SJCRH30 (cell line): ENCODE results near the gene CHGA. TPM values are rescaled to one million over a fixed set of nuclear protein-coding genes. Genes with fewer than 3 reads are reported as not detected.
A peak's percentile ranks its signal among the peaks of the same experiment; 100 is the strongest.

ENCODE experiments used
- DNase-seq, 2 experiments: peaks; one replicate each; pipeline ENCODE4 v3.0.0-alpha.2; 2015 to 2020
- H3K27ac ChIP-seq: fragments of 250-450 bp; sonication (Bioruptor Pico); 2 replicates; pipeline ENCODE4 v1.5.1; 2020; ENCODE audit warnings: mild to moderate bottlenecking, moderate library complexity
- H3K27me3 ChIP-seq: fragments of 250-450 bp; sonication (Bioruptor Pico); 2 replicates; pipeline ENCODE4 v1.5.1; 2020; ENCODE audit warnings: mild to moderate bottlenecking, moderate library complexity
- H3K36me3 ChIP-seq: fragments of 250-450 bp; sonication (Bioruptor Pico); 2 replicates; pipeline ENCODE4 v1.5.1; 2020; ENCODE audit warnings: mild to moderate bottlenecking, moderate library complexity
- H3K4me1 ChIP-seq: fragments of 250-450 bp; sonication (Bioruptor Pico); 2 replicates; pipeline ENCODE4 v1.5.1; 2020; ENCODE audit warnings: mild to moderate bottlenecking, moderate library complexity
- H3K4me3 ChIP-seq: fragments of 250-450 bp; sonication (Bioruptor Pico); 2 replicates; pipeline ENCODE4 v1.5.1; 2020; ENCODE audit warnings: mild to moderate bottlenecking, moderate library complexity
- H3K9me3 ChIP-seq: fragments of 250-450 bp; sonication (Bioruptor Pico); replicated peaks from 2 replicates; pipeline ENCODE4 v1.5.1; 2020; ENCODE audit warnings: mild to moderate bottlenecking, moderate library complexity
- total RNA-seq: library from RNA; depleted of rRNA; stranded (reverse); fragments of >200 nt; shearing (Covaris generic); gene quantifications from 2 replicates; pipeline ENCODE4 v1.2.3, GENCODE V29; 2014

CHGA gene
- total RNA-seq, 1 experiment from 2014 or later: not detected

DNA sequence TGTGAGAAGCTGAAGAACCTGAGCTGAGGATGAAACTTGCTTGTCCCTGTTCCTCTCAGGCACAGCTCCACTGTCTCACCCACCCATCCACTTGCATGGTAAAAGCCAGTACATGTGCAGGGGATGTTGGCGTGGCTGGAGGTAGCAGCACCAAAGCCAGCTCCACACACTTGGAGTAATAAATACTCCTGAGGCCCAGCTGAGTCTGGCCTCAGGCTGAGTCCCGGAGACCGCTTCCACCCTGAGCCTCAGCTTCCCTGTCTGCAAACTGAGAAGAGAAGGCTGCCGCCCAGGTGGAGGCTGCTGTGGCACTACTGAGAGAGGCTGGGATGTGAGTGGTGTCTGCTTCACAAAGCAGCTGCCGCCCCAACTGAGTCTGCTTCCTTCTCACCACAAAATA, 19.2 kb downstream of the CHGA start:
- H3K9me3 ChIP-seq: no peaks in the 10 kb centered on the region

DNA sequence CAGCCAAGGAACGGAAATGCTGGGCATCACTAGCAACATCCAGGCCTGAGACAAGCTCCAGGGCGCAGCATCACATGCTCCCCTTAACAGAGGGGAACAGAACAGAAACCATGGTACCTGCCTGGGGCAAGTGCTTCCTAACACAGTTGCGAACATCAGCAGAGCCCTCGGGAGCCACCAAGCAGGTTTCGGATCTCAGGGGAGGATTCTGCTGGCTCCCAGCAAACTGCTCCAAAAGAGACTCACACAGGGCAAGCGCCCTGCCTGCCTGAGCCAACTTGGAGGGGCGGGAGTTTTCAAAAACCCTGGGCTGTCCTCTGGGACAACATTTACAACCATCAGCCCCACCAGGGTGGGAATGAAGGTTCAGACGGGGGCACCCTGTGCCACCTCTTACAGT, 19.6 kb downstream of the CHGA start:
- Histone ChIP-seq H3K36me3 (peaks cover 21% of the 10 kb centered on the region), H3K4me3 (no peak overlapping the region), H3K9me3 (no peaks in the 10 kb centered on the region), H3K27me3 (no peaks in the 10 kb centered on the region), H3K27ac (no peak overlapping the region), H3K4me1 (peaks cover 54% of the 10 kb centered on the region)
- no peak for DNase-seq

More for the DNA sequence above, 19.2 kb downstream of the CHGA start:
- no peak for DNase-seq
- H3K27me3 ChIP-seq: no peaks in the 10 kb centered on the region
- peaks cover 50% of the 10 kb centered on the region for H3K4me1 ChIP-seq
- no peak overlapping the region for H3K4me3 ChIP-seq
- H3K27ac ChIP-seq: no peak overlapping the region
- peaks cover 18% of the 10 kb centered on the region for H3K36me3 ChIP-seq

DNA sequence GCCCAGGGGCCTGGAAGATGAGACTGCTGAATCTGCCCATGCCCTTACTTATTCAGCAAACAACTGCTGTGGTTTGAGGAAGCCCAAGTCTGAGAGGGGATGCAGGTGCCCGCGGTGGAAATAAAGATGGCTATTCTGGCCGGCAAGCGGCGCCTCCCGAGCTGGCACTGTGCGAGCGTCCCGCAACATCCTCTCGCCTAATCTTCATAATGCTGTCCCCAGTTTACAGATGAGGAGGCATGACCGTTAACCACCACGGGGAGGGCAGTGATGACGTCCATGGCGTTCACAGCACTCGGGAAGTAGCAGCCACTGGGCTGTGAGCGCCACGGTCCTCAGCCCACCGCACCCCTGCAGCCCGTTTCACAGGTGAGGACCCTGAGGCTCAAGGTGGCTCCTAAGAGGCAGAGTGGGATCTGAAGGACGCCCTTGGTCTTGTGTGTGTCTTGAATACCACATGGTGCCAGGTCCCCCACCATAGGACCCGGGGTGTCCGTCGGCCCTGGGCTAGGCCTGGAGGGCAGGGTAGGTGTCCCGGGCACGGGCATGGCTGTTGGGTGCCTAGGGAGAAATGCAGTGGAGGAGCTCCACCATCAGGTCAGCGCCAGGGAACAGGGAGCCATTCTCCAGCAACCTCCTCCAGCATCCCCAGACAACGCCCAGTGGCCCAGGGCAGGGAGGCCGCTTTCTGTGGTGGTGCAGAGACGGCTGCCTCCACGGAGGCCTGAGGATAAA, 20.2 kb downstream of the CHGA start:
- Histone ChIP-seq H3K4me3 (no peak overlapping the region), H3K27ac (peak overlapping the region; percentile 43; the same call in 1 of the 2 replicates), H3K27me3 (no peaks in the 10 kb centered on the region), H3K9me3 (no peaks in the 10 kb centered on the region), H3K4me1 (peaks cover 51% of the 10 kb centered on the region), H3K36me3 (peaks cover 25% of the 10 kb centered on the region)
- DNase-seq: no peak

DNA sequence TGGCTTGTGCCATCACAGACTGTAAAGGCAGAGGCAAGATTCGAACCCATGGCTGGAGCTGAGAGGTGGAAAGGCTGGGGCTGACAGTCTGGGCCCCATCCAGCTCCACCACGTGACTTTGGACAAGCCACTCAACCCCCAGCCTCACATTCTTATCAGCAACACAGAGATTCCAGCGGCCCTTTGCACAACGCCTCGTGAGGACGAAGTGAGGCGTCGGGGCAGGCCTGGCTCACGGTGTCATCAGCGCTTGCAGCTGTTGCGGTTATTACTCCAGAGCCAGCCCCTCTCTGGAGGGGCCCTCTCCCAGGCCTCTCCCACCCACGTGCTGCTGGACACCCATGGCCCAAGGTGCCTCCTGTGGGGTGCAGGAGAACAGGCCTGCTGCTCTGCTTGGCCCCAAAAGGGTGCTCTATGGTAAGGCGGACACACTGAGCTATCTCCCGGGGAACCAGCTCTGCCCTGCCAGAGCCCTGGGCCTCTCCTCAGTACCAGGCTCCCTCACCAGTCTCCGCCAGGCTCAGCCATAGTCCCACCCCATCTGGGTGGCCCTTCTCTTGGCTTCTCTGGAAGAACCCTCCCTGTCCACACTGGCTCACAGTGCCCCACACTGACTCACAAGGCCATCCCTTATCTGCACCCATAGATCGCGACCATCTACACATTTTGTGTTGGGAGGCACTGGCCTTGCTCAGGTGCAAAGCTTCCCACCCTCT, 21.1 kb downstream of the CHGA start:
- H3K4me3 ChIP-seq: no peak overlapping the region
- peak overlapping the region; percentile 43 for H3K27ac ChIP-seq
- peaks cover 25% of the 10 kb centered on the region for H3K36me3 ChIP-seq
- H3K9me3 ChIP-seq: no peaks in the 10 kb centered on the region
- H3K27me3 ChIP-seq: no peaks in the 10 kb centered on the region
- peak; percentile 81 to 83 for DNase-seq
- peaks cover 43% of the 10 kb centered on the region for H3K4me1 ChIP-seq

DNA sequence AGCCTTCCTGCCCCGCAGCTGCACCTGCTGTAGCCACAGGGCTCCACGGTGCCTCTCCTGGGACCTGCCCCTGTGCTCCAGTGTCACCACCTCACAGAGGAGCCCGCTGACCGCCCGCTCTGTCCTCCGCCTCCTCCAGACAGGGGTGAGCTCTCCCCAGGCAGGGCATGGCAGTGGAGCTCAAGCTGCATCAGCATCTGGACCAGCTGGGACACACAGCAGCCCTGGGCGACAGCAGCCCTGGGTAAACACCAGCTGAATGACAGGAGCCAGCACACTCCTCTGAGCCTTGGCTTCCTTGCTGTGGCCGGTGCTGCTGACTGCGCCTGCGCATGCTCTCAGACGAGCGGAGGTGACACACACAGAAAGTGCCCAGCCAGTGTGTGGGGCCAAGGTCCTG, 22.0 kb downstream of the CHGA start:
- no peak overlapping the region for H3K4me3 ChIP-seq
- DNase-seq: no peak
- peaks cover 38% of the 10 kb centered on the region for H3K4me1 ChIP-seq
- H3K27me3 ChIP-seq: no peaks in the 10 kb centered on the region
- H3K9me3 ChIP-seq: no peaks in the 10 kb centered on the region
- peaks cover 32% of the 10 kb centered on the region for H3K36me3 ChIP-seq
- H3K27ac ChIP-seq: no peak overlapping the region

DNA sequence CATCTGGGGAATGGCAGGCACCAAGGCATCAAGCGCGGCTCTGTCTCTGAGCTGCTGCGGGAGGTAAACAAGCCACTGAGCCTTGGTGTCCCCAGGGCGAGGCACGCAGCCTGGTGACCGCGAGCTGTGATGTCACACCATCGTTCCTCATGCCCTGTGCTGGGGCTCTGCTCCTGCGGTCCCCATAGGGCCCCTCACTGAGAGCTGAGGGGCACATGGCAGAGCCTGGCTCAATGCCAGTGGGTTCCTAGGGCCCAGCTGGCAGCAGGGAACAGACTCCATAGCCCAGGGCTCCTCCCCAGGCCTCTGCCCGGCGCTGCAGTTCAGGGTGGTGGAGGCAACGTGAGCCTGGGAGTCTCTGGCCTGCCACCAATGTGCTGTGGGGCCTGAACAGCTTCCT, 22.6 kb downstream of the CHGA start:
- Histone ChIP-seq H3K4me1 (peaks cover 38% of the 10 kb centered on the region), H3K36me3 (peaks cover 32% of the 10 kb centered on the region), H3K9me3 (no peaks in the 10 kb centered on the region), H3K4me3 (no peak overlapping the region), H3K27ac (no peak overlapping the region), H3K27me3 (no peaks in the 10 kb centered on the region)
- DNase-seq: no peak

DNA sequence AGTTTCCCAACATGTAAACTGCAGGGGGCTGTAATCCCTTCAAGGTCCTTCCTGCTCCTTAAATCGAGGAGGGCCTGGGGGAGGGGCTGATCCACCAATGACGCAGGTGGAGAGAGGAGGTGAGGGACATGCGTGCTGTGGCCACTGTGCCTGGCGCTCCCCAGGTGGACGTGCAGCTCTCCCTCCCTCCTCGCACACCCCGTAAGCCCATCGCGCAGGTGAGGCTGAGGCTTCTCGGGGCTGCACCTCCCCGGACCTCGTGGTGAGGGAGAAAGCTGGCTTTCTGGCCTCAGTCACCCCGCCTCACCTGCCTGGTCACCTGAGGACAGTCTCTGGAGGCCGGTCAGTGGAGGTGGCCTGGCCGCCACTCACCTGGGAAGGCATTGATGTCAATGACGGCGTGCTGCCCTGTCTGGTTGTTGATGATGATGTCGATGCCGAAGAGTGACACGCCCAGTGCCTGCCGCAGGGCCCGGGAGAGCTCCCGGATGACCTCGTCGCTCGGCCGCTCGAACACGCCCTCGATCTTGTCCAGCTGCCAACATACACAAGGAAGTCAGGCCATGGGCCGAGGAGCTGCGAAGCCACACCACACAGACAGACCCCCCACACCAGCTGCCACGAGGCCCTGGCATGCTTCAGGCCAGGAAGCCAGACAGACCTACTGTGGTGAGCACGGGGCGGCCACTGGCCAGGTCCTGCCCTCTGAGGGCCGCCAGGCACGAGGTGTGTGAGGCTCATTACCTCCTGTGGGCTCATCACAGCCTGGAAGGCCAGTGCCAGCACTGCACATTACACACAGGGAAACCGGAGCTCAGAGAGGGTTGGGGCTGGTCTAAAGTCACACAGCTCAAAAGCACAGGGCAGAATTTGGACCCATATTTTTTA, 23.3 kb downstream of the CHGA start:
- H3K27ac ChIP-seq: peak overlapping the region; percentile 65
- peaks cover 38% of the 10 kb centered on the region for H3K36me3 ChIP-seq
- H3K9me3 ChIP-seq: no peaks in the 10 kb centered on the region
- peak; percentile 84 to 89 for DNase-seq
- peaks cover 38% of the 10 kb centered on the region for H3K4me1 ChIP-seq
- H3K27me3 ChIP-seq: no peaks in the 10 kb centered on the region
- H3K4me3 ChIP-seq: no peak overlapping the region

DNA sequence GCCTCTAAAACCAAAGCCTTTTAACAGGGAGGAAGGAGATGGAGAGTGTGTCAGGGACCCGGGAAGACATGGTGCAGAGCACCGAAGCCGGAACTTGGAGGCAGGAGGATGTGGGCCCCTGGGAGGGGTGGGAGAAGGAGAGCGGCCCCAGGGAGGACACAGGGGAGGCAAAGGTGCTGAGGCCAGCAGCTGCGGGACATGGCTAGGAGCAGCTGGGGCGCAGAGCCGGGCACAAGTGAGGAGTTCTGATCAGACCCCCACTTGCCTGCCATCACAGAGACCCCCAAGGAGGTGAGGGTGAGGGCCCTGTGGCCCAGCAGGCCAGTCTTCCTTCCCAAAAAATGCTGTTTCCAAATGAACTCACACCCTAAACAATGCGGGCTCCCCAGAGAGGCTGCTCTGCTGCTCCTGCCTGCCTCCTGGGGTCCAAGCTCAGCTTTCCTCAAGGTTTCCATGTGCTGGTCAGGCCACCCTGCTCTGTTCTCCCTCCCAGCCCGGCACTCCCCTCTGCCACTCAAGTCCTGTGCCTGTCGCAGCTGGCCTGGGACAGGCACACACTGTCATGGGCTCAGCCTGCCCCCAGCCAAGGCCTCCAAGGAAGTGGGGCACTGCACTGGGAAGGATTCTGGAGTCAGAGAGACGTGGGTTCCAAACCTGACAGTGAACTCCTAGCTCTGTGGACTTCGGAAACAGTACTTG, 24.0 kb downstream of the CHGA start:
- no peaks in the 10 kb centered on the region for H3K9me3 ChIP-seq
- H3K27ac ChIP-seq: peak overlapping the region; percentile 65
- peak in 1 of 2 experiments; percentile 30 for DNase-seq
- peaks cover 41% of the 10 kb centered on the region for H3K36me3 ChIP-seq
- no peak overlapping the region for H3K4me3 ChIP-seq
- H3K4me1 ChIP-seq: peaks cover 38% of the 10 kb centered on the region
- no peaks in the 10 kb centered on the region for H3K27me3 ChIP-seq

DNA sequence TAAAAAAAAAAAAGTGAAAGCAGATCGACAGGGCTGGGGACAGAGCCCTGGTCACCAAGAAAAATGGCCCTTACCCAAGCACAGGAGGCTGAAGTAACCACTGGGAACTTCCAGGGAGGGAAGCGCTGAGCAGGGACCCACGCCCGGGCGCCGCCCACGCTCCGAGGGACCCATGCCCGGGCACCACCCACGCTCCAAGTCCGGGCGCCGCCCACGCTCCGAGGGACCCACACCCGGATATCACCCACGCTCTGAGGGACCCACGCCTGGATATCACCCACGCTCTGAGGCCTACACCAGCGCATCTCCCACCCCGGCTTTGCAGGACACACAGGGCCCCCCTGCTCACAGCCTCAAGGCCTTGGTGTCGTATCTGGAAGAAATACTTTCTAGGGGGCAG, 25.7 kb downstream of the CHGA start:
- Histone ChIP-seq H3K4me1 (peaks cover 36% of the 10 kb centered on the region), H3K9me3 (no peaks in the 10 kb centered on the region), H3K27me3 (no peaks in the 10 kb centered on the region), H3K27ac (no peak overlapping the region), H3K4me3 (no peak overlapping the region), H3K36me3 (peaks cover 35% of the 10 kb centered on the region)
- DNase-seq: no peak

DNA sequence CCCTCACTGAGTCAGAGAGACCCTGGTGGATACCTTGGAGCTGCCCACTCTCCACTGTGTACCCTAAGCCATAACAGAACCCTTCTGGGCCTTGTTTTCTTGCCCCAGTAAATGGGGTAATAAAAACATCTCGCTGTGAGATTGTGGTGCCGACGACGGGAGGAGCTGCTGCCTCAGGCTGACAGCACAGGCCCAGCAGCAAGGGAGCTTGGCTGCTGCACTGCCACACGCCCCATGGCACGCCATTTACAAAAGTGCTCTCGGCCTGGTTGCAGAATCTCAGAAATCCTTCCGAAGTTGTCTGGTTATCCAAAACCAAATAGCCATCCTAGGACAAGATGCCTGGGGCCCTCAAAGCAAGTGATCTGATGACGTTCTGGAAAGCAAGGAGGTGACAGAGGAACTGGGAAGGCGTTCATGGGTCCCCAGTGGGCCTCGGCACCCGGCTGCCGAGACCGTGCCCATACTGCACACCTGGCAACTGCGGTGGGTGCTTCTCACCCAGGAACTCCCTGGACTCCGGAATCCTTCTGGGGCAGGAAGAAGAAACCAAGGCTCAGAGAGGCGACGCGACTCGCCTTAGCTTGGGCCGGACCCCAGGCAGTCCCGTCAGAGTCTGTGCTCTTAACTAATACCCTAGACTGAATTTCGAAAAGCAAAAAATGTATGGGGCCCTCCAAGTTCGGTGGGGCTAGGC, 26.7 kb downstream of the CHGA start:
- Histone ChIP-seq H3K36me3 (peaks cover 35% of the 10 kb centered on the region), H3K4me1 (peaks cover 26% of the 10 kb centered on the region)
- no peak for DNase-seq

DNA sequence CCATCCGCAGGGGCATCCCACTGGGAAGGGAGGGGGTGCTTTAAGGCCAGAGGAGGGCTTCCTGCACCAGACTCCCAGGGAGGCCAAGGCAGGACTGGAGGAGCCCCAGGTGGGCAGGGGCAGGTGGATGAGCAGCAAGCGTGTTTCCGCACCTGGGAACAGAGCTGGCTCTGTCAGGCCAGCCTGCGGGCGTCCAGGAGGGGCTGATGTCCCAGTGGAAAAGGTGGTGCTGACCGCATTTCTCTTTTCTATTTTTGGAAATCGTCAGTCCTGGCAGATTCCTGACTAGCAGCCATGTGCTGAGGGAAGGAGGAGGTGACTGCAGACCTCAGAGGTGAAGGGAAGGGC, 27.2 kb downstream of the CHGA start:
- Histone ChIP-seq H3K4me3 (no peak overlapping the region), H3K4me1 (peaks cover 21% of the 10 kb centered on the region), H3K27ac (no peak overlapping the region), H3K36me3 (peaks cover 34% of the 10 kb centered on the region), H3K27me3 (no peaks in the 10 kb centered on the region), H3K9me3 (no peaks in the 10 kb centered on the region)
- no peak for DNase-seq

More for the DNA sequence above, 26.7 kb downstream of the CHGA start:
- Histone ChIP-seq H3K27ac (no peak overlapping the region), H3K9me3 (no peaks in the 10 kb centered on the region), H3K27me3 (no peaks in the 10 kb centered on the region), H3K4me3 (no peak overlapping the region)

DNA sequence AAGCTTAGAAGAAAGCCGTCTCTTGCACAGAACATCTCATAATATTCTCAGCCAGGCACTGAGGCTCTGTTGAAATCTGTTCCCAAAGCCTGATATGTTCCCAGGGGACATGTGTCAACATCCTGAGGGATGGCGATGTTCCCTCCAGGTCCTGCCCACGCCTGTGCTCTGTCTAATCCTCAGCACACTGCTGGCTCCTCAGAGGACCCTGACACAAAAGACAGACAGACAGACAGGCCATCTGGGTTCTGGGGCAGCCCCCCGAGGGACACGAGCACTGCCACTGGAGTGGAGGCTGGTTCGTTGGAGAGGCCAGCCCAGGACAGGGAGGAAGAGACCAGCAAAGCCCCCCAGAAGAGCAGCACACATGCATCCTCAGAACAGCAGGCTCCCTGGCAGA, 27.8 kb downstream of the CHGA start:
- H3K4me1 ChIP-seq: peaks cover 17% of the 10 kb centered on the region
- no peaks in the 10 kb centered on the region for H3K27me3 ChIP-seq
- H3K36me3 ChIP-seq: peaks cover 28% of the 10 kb centered on the region
- H3K27ac ChIP-seq: no peak overlapping the region
- no peaks in the 10 kb centered on the region for H3K9me3 ChIP-seq
- DNase-seq: no peak
- H3K4me3 ChIP-seq: no peak overlapping the region

DNA sequence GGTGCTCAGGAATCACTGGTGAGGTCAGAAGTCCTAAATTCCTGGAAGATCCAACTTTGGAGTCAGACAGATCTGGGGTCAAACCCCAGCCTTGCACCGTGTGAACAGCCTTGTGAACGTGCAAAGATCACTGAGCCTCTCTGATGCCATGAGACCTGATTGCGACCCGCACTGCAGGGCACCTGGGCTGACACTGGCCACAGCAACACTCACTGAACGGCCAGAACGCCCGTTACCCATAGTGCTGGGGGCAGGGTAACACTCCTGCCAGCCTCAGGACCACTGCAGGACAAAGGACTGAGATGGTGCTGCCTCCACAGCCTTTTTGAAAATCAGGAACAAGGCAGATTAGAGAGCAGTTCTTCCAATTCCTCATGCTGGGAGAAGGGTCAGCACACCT, 28.3 kb downstream of the CHGA start:
- Histone ChIP-seq H3K27me3 (no peaks in the 10 kb centered on the region), H3K36me3 (peaks cover 28% of the 10 kb centered on the region), H3K4me1 (peaks cover 12% of the 10 kb centered on the region), H3K9me3 (no peaks in the 10 kb centered on the region), H3K27ac (no peak overlapping the region), H3K4me3 (no peak overlapping the region)
- DNase-seq: no peak

DNA sequence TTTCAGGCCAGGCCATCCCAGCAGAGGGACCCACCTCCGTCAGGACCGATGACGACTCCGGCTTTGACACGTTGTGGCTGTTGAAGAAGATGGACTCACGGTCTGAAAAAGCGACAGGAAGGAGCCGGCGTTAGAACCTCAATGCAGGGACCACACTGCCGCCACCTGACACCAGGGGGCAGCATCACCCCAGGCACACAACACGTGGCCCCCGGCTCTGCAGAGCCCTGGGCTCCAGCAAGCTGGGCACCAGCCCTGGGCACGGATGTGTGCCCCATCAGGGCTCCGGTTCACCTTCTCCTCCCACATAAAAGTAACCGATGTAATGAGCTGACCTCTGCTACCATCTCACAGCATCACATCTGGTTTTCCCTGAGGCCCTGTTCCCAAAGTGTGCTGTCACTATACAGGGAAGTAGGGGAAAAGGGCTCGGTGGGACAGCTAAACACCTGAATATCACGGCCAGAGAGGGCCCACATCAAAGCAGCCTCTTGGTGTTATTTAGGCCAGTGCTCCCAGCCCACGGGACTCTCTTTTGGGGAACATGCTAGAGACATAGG, 29.0 kb downstream of the CHGA start:
- peaks cover 28% of the 10 kb centered on the region for H3K36me3 ChIP-seq
- H3K4me3 ChIP-seq: no peak overlapping the region
- H3K9me3 ChIP-seq: no peaks in the 10 kb centered on the region
- H3K4me1 ChIP-seq: peaks cover 13% of the 10 kb centered on the region
- no peak overlapping the region for H3K27ac ChIP-seq
- DNase-seq: peak; percentile 46 to 74
- no peaks in the 10 kb centered on the region for H3K27me3 ChIP-seq
